ENCODE data around the gene NCAM2. TPM values are rescaled to one million over a fixed set of nuclear protein-coding genes. Genes with fewer than 3 reads are reported as not detected.

NCAM2 gene
- total RNA-seq, 1 experiment from 2014 or later, result 2.4 TPM

DNA sequence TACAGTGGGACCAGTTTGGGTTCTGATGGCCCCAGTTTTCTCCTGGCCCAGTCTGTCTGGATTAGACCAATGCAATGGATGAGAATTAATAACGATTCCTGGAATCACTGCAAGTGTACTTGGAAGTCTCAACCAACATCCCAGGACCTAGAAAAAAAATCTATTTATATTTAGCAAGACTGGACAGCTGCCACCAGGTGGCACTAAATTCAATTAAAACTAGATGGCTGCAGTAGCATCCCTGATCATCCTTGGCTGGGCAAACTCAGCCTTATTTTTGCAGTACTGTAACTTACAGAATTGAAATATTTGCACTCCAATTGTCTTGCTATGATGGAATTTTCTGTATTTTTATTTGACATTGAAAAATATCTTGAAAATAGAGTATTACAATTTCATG is 165.7 kb downstream of the NCAM2 start:
- intact Hi-C loops (cut with micrococcal nuclease), result loop anchor here (1.0 to 10.0 kb wide), 4 partner anchors 48 to 1621 kb away; no protein-coding TSS in a partner anchor
- Histone ChIP-seq H3K27ac (ENCODE audit: low read length) (no peak overlapping the region), H3K4me2 (ENCODE audit: low read length) (no peak overlapping the region), H3F3A (ENCODE audit: low read length, unreplicated experiment) (no peaks in the 10 kb centered on the region), H3K9ac (ENCODE audit: low read length) (no peak overlapping the region), H3K36me3 (ENCODE audit: low read depth, low read length) (no peaks in the 10 kb centered on the region), H4K20me1 (ENCODE audit: low read length) (no peaks in the 10 kb centered on the region), H3K4me1 (ENCODE audit: insufficient read depth, low read length) (no peaks in the 10 kb centered on the region), H3K9me3 (ENCODE audit: low read length) (no peaks in the 10 kb centered on the region), H2AFZ (ENCODE audit: low read length) (no peak overlapping the region), H3K27me3 (ENCODE audit: low read length) (no peaks in the 10 kb centered on the region), H3K79me2 (ENCODE audit: low read length) (no peaks in the 10 kb centered on the region), H3K9me2 (replicated peaks; ENCODE audit: low read length) (no peaks in the 10 kb centered on the region), H3K4me3 (ENCODE audit: low read length) (no peak overlapping the region)
- BruUV-seq (replicated peaks), result no TSS peak
- CTCF ChIA-PET, result interaction anchor here (0.6 kb wide), 1 partner anchor 32 kb away, joined by 4 read pairs; no protein-coding TSS in a partner anchor
- ATAC-seq (peak; percentile 66), DNase-seq (peak; percentile 72)
- POLR2A ChIA-PET (ENCODE audit: unreplicated experiment), result no interaction called here
- TF ChIP-seq EZH2phosphoT487 (IDR thresholded peaks at IDR 0.05; ENCODE audit: borderline replicate concordance, low read length), result no peak
- TF ChIP-seq, protein P1, sequence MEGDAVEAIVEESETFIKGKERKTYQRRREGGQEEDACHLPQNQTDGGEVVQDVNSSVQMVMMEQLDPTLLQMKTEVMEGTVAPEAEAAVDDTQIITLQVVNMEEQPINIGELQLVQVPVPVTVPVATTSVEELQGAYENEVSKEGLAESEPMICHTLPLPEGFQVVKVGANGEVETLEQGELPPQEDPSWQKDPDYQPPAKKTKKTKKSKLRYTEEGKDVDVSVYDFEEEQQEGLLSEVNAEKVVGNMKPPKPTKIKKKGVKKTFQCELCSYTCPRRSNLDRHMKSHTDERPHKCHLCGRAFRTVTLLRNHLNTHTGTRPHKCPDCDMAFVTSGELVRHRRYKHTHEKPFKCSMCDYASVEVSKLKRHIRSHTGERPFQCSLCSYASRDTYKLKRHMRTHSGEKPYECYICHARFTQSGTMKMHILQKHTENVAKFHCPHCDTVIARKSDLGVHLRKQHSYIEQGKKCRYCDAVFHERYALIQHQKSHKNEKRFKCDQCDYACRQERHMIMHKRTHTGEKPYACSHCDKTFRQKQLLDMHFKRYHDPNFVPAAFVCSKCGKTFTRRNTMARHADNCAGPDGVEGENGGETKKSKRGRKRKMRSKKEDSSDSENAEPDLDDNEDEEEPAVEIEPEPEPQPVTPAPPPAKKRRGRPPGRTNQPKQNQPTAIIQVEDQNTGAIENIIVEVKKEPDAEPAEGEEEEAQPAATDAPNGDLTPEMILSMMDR (conservative IDR thresholded peaks at IDR 0.05; ENCODE audit: low read depth, low read length), result peak; percentile 76

DNA sequence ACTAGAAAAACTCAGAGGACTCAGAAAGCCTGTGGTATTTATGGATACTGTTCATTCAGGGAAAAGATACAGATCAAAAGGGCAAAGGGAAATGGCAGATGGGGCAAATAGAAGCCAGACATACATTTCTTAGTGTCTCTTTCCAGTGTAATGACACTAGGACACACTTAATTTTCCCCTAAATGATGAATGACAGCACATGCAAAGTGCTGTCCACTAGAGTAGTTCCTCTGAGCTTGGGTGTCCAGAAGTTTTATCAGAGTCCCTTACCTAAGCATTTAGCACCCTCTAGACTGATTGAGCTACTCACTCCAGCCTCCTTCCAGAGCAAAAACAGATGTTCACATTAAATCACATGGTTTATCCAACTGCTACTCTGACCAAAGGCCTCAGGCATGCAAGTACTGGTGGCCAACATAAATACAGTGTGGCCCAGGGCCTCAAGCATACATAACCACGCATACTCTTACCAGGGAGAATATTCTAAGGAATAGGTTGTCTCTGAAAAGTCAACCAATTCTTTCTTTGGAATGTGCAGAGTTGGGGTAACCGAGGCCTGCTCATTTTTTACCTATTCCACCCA is 166.9 kb downstream of the NCAM2 start:
- Histone ChIP-seq H3K4me1 (ENCODE audit: insufficient read depth, low read length) (no peaks in the 10 kb centered on the region), H3K9ac (ENCODE audit: low read length) (no peak overlapping the region), H3K4me3 (ENCODE audit: low read length) (no peak overlapping the region), H3K27ac (ENCODE audit: low read length) (no peak overlapping the region), H3K9me3 (ENCODE audit: low read length) (no peaks in the 10 kb centered on the region), H2AFZ (ENCODE audit: low read length) (no peak overlapping the region), H3K36me3 (ENCODE audit: low read depth, low read length) (no peaks in the 10 kb centered on the region), H3K79me2 (ENCODE audit: low read length) (no peaks in the 10 kb centered on the region), H3F3A (ENCODE audit: low read length, unreplicated experiment) (no peaks in the 10 kb centered on the region), H4K20me1 (ENCODE audit: low read length) (no peaks in the 10 kb centered on the region), H3K9me2 (replicated peaks; ENCODE audit: low read length) (no peaks in the 10 kb centered on the region), H3K4me2 (ENCODE audit: low read length) (no peak overlapping the region), H3K27me3 (ENCODE audit: low read length) (no peaks in the 10 kb centered on the region)
- CTCF ChIA-PET, result no interaction called here
- BruUV-seq (replicated peaks), result no TSS peak
- POLR2A ChIA-PET (ENCODE audit: unreplicated experiment), result no interaction called here
- intact Hi-C loops (cut with micrococcal nuclease), result loop anchor here (10.0 kb wide), 1 partner anchor 1620 kb away; no protein-coding TSS in a partner anchor
- ATAC-seq (no peak), DNase-seq (no peak)
- TF ChIP-seq EZH2phosphoT487 (IDR thresholded peaks at IDR 0.05; ENCODE audit: borderline replicate concordance, low read length), result no peak
- TF ChIP-seq EZH2 (IDR thresholded peaks at IDR 0.05; ENCODE audit: low read length, unreplicated experiment), result no peak
- TF ChIP-seq, protein P1 (conservative IDR thresholded peaks at IDR 0.05; ENCODE audit: low read depth, low read length), result no peak

DNA sequence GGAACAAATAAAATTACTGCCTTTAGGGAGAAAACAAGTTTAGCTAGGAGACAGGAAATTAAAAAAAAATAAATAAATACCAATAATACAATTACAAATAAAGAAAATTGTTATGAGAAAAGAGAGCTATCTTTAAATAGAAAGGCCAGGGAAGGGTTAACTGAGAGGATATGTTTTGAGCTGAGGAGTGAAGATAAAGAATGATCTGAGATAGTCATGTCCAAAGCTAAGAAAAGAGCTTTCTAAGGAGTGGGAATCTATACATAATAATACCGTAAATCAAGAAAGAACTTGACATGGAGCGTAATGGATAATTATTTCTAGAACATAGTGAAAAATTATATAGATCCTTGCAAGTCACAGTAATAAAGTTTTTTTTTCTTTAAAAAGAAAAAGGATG is 176.5 kb downstream of the NCAM2 start:
- Histone ChIP-seq H3K36me3 (ENCODE audit: low read depth, low read length) (no peaks in the 10 kb centered on the region), H3K27ac (ENCODE audit: low read length) (no peak overlapping the region), H3F3A (ENCODE audit: low read length, unreplicated experiment) (no peaks in the 10 kb centered on the region), H2AFZ (ENCODE audit: low read length) (no peak overlapping the region), H3K4me1 (ENCODE audit: insufficient read depth, low read length) (no peaks in the 10 kb centered on the region), H4K20me1 (ENCODE audit: low read length) (no peaks in the 10 kb centered on the region), H3K4me3 (ENCODE audit: low read length) (no peak overlapping the region), H3K27me3 (ENCODE audit: low read length) (no peaks in the 10 kb centered on the region), H3K9me2 (replicated peaks; ENCODE audit: low read length) (no peaks in the 10 kb centered on the region), H3K9me3 (ENCODE audit: low read length) (0 out of 2 replicates have a peak, but pooled peaks cover 2% of the 10 kb centered on the region), H3K79me2 (ENCODE audit: low read length) (no peaks in the 10 kb centered on the region), H3K4me2 (ENCODE audit: low read length) (no peak overlapping the region), H3K9ac (ENCODE audit: low read length) (no peak overlapping the region)
- BruUV-seq (replicated peaks), result no TSS peak
- TF ChIP-seq, protein P1 (conservative IDR thresholded peaks at IDR 0.05; ENCODE audit: low read depth, low read length), result no peak
- TF ChIP-seq EZH2phosphoT487 (IDR thresholded peaks at IDR 0.05; ENCODE audit: borderline replicate concordance, low read length) (no peak), EZH2 (IDR thresholded peaks at IDR 0.05; ENCODE audit: low read length, unreplicated experiment) (no peak)
- ATAC-seq (no peak), DNase-seq (no peak)
- intact Hi-C loops (cut with micrococcal nuclease), result no loop called here
- POLR2A ChIA-PET (ENCODE audit: unreplicated experiment), result no interaction called here
- CTCF ChIA-PET, result no interaction called here

All from PC-3 (cell line).